Measurements from ENCODE around the gene MAST4. TPM values are rescaled to one million over a fixed set of nuclear protein-coding genes. Genes with fewer than 3 reads are reported as not detected.

MAST4 gene
- total and polyA plus RNA-seq, 2 of the 8 experiments (the other 6 are each of a cell fraction or from before 2014, with no cell fraction given), result 1.5 to 2.6 TPM

DNA sequence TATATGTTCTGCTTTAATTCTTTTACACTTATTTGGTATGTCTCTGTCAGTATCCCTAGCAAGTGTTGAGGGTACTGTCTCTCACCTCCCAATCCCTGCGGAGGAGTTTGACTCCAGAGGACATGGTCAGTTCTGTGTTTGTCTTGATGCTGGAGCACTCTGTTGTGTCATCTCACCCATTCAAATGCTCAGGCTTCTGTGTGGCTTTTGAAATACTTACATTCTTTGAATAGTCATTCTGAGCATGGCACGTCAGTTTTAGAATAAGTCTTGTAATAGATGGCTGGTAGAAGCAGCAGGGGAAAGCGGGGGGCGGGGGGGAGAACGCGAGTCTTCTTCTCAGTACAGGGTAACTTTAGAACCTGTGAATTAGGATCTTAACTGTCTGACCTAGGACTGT lies 12.3 kb downstream of the MAST4 start:
- H3K23ac ChIP-seq (ENCODE audit: insufficient read length), result no peak overlapping the region
- H2BK15ac ChIP-seq (ENCODE audit: low read length), result no peak overlapping the region
- H3K4ac ChIP-seq (replicated peaks; ENCODE audit: insufficient read length, low read depth, low read length), result no peak overlapping the region
- ChIA-PET CTCF (ENCODE audit: partially characterized antibody) (no interaction called here), POLR2A (ENCODE audit: partially characterized antibody) (interaction anchor here (0.6 kb wide), 1 partner anchor 39 kb away, joined by 3 read pairs; no protein-coding TSS in a partner anchor)
- H3K36me3 ChIP-seq (ENCODE audit: control insufficient read depth in 2 of 4, insufficient read depth in 4 of 4, low read length in 3 of 4), result no peaks in the 10 kb centered on the region
- no peaks in the 10 kb centered on the region for H3K27me3 ChIP-seq (replicated peaks in 1 of 4; ENCODE audit: control insufficient read depth in 3 of 4, extremely low read depth in 1 of 4, insufficient read depth in 3 of 4, low read length in 3 of 4)
- H3K27ac ChIP-seq (ENCODE audit: low read depth, low read length), result no peak overlapping the region
- no peak overlapping the region for H2BK12ac ChIP-seq (ENCODE audit: low read depth, low read length)
- no peaks in the 10 kb centered on the region for H3K9me3 ChIP-seq (ENCODE audit: insufficient read depth in 2 of 2, low read depth in 1 of 2, low read length in 1 of 2)
- no peak overlapping the region for H2BK20ac ChIP-seq (ENCODE audit: low read length)
- peaks cover 0 to 3% (median 0%) of the 10 kb centered on the region in 4 experiments; a peak in 1 of 7 replicates for H3K4me1 ChIP-seq (replicated peaks in 1 of 4; ENCODE audit: control insufficient read depth in 3 of 4, insufficient read depth in 4 of 4, low read length in 3 of 4)
- H3K56ac ChIP-seq (replicated peaks; ENCODE audit: insufficient read length, low read depth, low read length), result no peak overlapping the region
- H4K5ac ChIP-seq (ENCODE audit: insufficient read length, low read depth, low read length), result no peak overlapping the region
- no peak overlapping the region for H4K91ac ChIP-seq (replicated peaks; ENCODE audit: insufficient read length, low read length)
- TF ChIP-seq SP1 (IDR thresholded peaks at IDR 0.05; ENCODE audit: low read depth, low read length), result no peak
- TF ChIP-seq KDM5A (IDR thresholded peaks at IDR 0.05; ENCODE audit: low read length), result no peak
- TF ChIP-seq POU5F1 (IDR thresholded peaks at IDR 0.05; ENCODE audit: low read depth, low read length), result no peak
- TF ChIP-seq ZNF274 (IDR thresholded peaks at IDR 0.05; ENCODE audit: borderline replicate concordance, extremely low read depth, low read length), result no peak
- no peak for TF ChIP-seq BCL11A (IDR thresholded peaks at IDR 0.05; ENCODE audit: low read depth in 2 of 2, low read length in 2 of 2)
- TF ChIP-seq SIN3A (conservative IDR thresholded peaks at IDR 0.05 in 1 of 2, IDR thresholded peaks at IDR 0.05 in 1 of 2; ENCODE audit: low read depth in 1 of 2, low read length in 2 of 2), result no peak
- TF ChIP-seq NRF1 (IDR thresholded peaks at IDR 0.05; ENCODE audit: low read depth, low read length), result no peak
- no peak for TF ChIP-seq BRCA1 (IDR thresholded peaks at IDR 0.05; ENCODE audit: low read depth, low read length)
- TF ChIP-seq TBP (IDR thresholded peaks at IDR 0.05; ENCODE audit: low read depth, low read length), result no peak
- H2AK5ac ChIP-seq (ENCODE audit: low read depth, low read length), result no peak overlapping the region
- no peaks in the 10 kb centered on the region for H3K23me2 ChIP-seq (ENCODE audit: low read depth, low read length)
- H3K79me2 ChIP-seq (ENCODE audit: control insufficient read depth in 1 of 2, insufficient read depth in 2 of 2, low read length in 2 of 2), result no peaks in the 10 kb centered on the region
- H3K14ac ChIP-seq (ENCODE audit: insufficient read length), result no peak overlapping the region
- 86% methylated on average over 6 of the region's 6 CpGs; no CpG with 5 or more reads in 1 of the 2 experiments for WGBS, 2 experiments (ENCODE audit: extremely low coverage in 1 of 2, insufficient coverage in 1 of 2, insufficient read length in 1 of 2, insufficient replicate concordance in 2 of 2, low coverage in 1 of 2, low lambda C conversion rate in 2 of 2, missing lambda C conversion rate in 1 of 2)
- no peak overlapping the region for H3K9ac ChIP-seq (replicated peaks in 1 of 4; ENCODE audit: extremely low read depth in 1 of 4, low read depth in 3 of 4, low read length in 3 of 4)
- no peak for FAIRE-seq
- no peaks in the 10 kb centered on the region for H4K20me1 ChIP-seq (replicated peaks in 1 of 2; ENCODE audit: control insufficient read depth in 1 of 2, insufficient read depth in 2 of 2, low read length in 2 of 2)
- no peak overlapping the region for H3K4me3 ChIP-seq (ENCODE audit: extremely low read depth in 1 of 4, insufficient read depth in 2 of 4, low read depth in 3 of 4, low read length in 4 of 4)
- no peak overlapping the region for H2AFZ ChIP-seq (ENCODE audit: low read length)
- no peaks in the 10 kb centered on the region for H3K79me1 ChIP-seq (ENCODE audit: low read depth, low read length)
- H3K18ac ChIP-seq (ENCODE audit: extremely low read depth, low read length), result no peak overlapping the region
- H4K8ac ChIP-seq (ENCODE audit: extremely low read depth, insufficient read depth, low read length), result no peak overlapping the region
- H2BK5ac ChIP-seq (ENCODE audit: low read depth, low read length), result no peak overlapping the region
- no peak overlapping the region for H3K4me2 ChIP-seq (ENCODE audit: insufficient read depth in 1 of 2, low read depth in 2 of 2, low read length in 2 of 2)
- no peak overlapping the region for H2BK120ac ChIP-seq (replicated peaks; ENCODE audit: low read depth, low read length)
- DNase-seq (ENCODE audit: low read depth in 1 of 2, low spot score in 2 of 2), result no peak

All from H1 (cell line).